ENCODE results near the gene SAMD7.

Gene SAMD7

GRCh38 chr3:169914321-169914720, 2.9 kb downstream of the SAMD7 start:
- DNase-seq, result no peak

DNA sequence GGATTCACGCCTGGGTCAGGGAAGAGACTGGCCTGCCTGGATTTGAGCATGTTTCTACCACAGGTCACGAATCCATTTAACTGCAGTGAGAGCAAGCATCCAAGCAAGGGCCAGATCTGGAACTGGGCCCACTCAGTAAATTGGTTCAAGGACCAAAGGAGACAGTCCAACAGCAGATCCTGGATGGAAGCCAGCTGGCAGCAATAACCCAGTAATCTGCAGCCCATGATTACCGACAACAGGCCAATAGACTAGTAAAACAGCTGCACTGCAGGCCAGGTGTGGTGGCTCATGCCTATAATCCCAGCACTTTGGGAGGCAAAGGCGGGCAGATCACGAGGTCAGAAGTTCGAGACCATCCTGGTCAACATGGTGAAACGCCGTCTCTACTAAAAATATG, 11.8 kb downstream of the SAMD7 start:
- DNase-seq, result no peak

DNA sequence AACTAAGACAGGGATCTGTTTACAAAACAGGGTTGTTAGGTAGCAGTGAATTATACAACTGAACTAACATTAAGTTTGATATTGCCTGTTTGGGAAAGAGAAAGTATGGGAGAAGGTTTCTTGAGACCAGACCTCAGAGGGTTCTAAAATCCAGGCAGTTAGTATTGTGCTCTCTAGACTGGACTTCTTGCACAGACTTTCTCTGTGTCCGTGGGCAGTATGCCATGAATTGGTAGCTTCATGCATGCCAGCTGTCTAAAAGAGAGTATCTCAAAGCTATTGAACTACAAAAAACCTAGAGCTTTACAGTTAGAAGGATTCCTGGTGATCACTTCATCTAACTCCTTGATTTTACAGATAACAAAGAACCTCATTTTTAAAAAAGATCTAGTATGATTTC, 12.5 kb downstream of the SAMD7 start:
- DNase-seq, result no peak

- DNase-seq, result no peak
Observed at GRCh38 chr3:169929830-169930519, 18.6 kb downstream of the SAMD7 start.

- DNase-seq, result no peak
Observed at GRCh38 chr3:169930843-169931242, 19.5 kb downstream of the SAMD7 start.

DNA sequence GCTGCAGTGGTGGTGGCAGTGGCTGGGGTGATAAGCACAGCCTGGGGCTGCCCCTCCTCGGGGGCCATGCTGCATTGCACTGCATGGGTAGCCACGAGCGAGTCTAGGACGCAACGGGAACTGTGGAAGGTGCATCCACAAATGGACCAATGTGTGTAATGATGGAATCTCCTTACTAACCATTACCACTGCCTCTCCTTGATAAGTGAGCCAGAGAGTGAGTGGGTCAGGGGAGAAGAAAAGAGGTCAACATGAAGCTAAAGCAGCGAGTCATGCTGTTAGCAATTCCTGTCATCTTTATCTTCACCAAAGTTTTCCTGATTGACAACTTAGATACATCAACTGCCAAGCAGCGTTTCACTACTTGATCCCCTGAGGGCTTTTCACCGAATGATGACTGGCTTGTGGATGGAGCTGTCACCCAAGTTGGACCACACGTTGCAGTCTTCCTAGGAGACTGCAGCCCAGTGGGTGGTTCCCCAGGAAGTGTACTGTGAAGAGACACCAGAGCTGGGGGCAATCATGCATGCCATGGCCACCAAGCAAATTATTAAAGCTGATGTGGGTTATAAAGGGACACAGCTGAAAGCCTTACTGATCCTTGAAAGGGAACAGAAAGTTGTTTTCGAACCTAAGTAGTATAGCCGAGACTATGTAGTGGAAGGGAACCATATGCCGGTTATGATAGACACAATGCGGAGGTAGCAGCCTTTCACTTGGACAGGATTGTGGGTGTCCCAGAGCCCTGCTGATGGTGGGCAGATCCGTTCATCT, 20.6 kb downstream of the SAMD7 start:
- DNase-seq, result no peak

GRCh38 chr3:169939320-169939719, 27.9 kb downstream of the SAMD7 start:
- no peak for DNase-seq

GRCh38 chr3:169939751-169940150, 28.4 kb downstream of the SAMD7 start:
- DNase-seq, result no peak

- DNase-seq, result no peak
Observed at GRCh38 chr3:169940470-169941181, 29.3 kb downstream of the SAMD7 start.

DNA sequence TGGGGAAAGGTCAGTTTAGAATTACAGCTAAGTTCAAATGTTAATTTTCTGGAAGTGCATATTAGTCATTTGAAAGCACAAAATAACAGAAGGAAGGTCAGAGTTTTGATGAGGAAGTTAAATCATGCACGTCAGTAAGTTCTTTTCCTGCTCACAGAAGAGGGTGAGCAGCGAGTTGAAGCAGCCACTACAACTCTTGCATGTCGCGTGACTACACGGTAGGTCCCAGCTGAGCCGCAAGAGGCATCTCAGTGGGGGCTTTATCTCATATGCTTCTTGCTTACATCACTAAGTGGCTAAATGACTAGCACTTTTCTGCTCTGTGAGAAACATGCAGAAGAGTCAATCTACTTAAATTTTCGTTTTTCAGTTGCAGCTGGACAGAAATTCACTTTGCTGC, 33.9 kb downstream of the SAMD7 start:
- peak in 1 of 4 experiments; percentile 8 for DNase-seq

- no peak for DNase-seq
Observed at GRCh38 chr3:169946336-169946735, 35.0 kb downstream of the SAMD7 start.

- no peak for DNase-seq
Observed at GRCh38 chr3:169948559-169949448, 37.4 kb downstream of the SAMD7 start.

- DNase-seq, result no peak
Observed at GRCh38 chr3:169952045-169952444, 40.7 kb downstream of the SAMD7 start.

GRCh38 chr3:169953462-169954141, 42.2 kb downstream of the SAMD7 start:
- DNase-seq, result no peak

DNA sequence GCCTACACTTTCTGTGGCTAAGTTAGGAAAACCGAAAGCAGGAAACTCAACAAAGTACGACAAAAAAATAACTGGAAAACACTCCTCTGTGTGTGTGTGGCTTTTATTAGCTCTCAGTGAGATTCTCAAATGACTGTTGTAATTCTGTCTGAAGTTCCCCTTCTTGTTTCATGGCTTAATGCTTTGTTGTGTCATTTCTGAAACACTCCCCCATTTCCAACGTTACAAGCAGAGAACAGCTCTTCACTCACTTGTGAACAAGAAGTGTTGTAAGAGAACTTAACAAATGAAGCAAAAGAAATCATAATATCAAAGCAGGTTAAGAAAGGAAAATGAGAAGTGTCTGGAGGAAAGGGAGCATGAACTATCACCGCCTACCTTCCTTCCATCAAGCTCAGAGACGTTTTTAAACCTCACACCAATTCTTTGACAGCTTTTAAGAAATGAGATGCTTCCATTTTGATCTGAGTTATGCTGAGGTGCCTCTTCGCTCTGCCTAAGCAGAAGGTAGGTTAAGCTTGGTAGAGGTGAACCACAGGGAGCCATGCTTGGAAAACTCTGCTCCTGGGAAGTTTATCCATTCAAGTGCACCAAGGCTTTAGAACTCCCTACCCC, 42.9 kb downstream of the SAMD7 start:
- no peak for DNase-seq

- no peak for DNase-seq
Observed at GRCh38 chr3:169955406-169955805, 44.0 kb downstream of the SAMD7 start.

GRCh38 chr3:169964176-169964575, 52.8 kb downstream of the SAMD7 start:
- no peak for DNase-seq

DNA sequence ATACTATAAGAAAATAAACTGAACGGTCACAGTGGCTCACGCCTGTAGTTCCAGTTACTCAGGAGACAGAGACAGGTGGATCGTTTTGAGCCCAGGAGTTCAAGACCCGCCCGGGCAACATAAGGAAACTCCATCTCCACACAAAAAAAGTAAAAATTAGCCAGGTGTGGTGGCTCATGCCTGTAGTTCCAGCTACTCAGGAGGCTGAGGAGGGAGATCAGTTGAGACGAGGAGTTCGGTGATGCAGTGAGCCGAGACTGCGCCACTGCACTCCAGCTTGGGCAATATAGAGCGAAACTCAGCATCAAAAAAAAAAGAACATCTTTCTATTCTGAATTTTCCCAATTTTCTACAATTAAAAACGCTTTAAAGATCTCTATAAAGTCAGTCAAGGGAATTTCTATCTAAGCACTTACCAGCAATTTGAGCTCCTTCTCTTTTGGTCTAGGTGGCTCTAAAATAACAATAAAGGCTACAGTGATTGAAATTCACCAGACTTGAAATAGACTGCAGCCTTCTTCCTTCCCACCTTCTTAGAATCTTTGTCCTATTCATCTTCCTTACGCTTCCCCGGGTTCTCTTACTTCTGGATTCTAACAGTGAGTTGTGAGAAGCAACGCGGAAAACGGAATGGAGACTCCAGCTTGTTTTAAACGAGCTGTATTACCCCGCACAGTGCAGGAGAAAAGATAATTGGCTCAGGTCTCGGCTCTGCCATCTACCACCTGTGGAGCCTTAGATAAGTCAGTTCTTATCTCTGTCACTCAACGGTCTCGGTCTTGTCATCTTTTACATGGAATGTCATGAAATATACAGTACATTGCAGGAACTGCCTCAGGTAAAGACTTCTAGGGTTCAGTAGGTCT, 54.4 kb downstream of the SAMD7 start:
- no peak for DNase-seq

DNA sequence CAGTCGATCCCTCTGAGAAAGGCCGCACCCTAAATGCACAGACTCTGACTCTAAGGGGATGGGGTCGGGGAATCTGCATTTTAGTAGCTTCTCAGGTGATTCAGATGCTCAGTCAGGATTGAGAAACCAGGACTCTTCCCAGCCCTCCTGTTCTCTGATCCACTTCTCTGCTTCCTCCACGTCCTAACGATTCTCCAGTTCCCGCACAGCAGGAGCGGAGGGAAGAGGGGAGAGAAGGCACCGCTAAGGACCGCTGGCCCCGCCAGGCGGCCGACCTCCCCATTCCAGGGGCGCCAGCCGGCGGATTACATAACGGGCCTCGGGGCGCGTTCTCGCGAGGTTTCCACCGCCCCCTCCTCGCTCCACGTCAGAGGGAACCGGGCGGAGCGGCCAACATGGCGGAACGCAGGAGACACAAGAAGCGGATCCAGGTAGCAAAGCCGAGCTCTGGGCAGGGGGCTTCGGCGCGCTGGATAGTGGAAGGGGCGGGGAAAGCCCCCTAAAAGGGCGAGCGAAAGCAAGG, 55.1 kb downstream of the SAMD7 start, which contains the start of gene SEC62:
Gene SEC62 (plus strand): TSS at position 380 of the 523 bp plus-strand sequence. CDS start 16 bp downstream, at position 396.
- peak; percentile 86 to 91 (median 89) for DNase-seq
